Esophagus mucosa (tissue), 1 donor: ENCODE measurements around the gene XG. TPM values are rescaled to one million over a fixed set of nuclear protein-coding genes. Genes with fewer than 3 reads are reported as not detected.
"Not testable (repeated sequence)": the region's sequence is repeated elsewhere in the genome, so short reads cannot be mapped to it uniquely, and the experiment has no call there.

ENCODE experiments used
- ATAC-seq: fragments of 200-7000 bp; cut with Tn5 transposase; one replicate; pipeline ENCODE4 v1.9.1; 2020
- total RNA-seq: library from RNA; stranded (reverse); gene quantifications from one replicate; pipeline ENCODE4 v1.2.4, GENCODE V29; 2023
- donor health status: DM: yes; HTN: yes; CAD: no.

Gene XG
- total RNA-seq, 1 donor from 2014 or later = 14.2 TPM

GRCh38 chrX:2781698-2782097 lies 29.9 kb downstream of the XG start:
- ATAC-seq = no peak

GRCh38 chrX:2782171-2782570 lies 30.3 kb downstream of the XG start:
- ATAC-seq = no peak

DNA sequence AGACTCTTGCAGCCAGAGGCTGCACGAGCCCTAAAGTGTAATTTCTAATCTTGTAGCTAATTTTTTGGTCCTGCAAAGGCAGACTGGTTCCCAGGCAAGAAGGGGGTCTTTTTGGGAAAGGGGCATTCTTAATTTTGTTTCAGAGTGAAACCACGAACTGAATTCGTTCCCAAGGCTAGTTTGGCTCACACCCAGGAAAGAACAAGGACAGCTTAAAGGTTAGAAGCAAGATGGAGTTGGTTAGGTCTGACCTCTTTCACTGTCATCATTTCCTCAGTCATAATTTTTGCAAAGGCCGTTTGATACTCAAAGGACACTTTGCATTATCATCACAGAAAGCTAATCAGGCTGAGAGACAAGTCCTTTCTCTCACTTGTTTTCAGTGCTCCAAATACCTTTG lies 30.9 kb downstream of the XG start:
- ATAC-seq = no peak

- ATAC-seq = no peak
Observed at GRCh38 chrX:2784026-2784425, 32.2 kb downstream of the XG start.

DNA sequence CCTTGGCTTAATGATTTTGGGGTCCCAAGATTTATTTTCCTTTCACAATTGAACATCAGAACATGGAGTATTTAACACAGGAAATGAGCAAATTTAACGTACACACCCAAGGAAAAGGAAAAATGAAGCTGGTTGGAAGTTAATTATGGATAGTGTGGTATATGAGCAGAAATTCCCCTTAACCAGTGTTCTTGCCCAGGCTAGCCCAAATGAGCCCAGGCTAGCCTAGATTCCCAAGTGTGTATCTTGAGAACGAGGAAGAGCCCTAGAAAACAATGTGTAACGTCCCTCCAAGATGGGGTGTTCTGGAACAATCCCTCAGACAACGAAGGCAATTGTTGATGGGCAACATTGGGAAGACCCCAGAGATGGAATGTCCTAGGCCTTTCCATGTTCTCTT lies 33.7 kb downstream of the XG start:
- ATAC-seq = no peak

DNA sequence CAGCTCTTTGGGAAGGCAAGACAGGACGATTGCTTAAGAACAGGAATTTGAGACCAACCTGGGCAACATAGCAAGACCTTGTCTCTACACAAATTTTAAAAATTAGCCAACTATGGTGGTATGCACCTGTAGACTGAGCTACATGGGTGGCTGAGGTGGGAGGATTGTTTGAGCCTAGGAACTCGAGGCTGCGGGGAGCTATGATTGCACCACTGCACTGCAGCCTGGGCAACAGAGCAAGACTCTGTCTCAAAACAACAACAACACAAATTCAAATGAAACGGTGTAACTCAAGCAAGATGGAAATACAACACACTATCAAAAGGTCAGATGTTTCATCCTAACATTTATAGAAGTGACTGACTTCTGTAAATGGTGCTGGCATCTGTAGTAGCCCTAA lies 37.1 kb downstream of the XG start:
- no peak for ATAC-seq

- ATAC-seq = no peak
Observed at GRCh38 chrX:2789569-2789968, 37.7 kb downstream of the XG start.

DNA sequence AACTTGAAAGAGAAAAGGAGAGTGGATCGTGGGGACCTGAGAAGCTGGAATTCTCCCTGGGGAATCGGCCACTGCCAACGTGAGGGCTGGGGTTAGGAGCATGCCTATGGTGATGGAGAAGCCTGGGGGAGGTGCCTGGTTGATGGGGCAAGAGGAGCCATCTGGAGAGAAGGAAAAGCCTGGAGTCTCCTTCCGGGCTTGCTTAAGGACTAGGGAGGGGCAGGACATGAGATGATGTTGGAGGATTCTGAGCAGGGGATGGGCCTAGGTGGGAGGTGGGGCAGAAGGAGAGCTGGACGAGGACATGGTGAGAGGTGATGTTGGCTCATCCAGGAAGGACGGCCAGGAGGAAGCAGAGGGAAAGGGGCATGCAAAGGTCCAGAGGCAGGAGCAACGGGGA lies 41.9 kb downstream of the XG start:
- ATAC-seq = no peak

DNA sequence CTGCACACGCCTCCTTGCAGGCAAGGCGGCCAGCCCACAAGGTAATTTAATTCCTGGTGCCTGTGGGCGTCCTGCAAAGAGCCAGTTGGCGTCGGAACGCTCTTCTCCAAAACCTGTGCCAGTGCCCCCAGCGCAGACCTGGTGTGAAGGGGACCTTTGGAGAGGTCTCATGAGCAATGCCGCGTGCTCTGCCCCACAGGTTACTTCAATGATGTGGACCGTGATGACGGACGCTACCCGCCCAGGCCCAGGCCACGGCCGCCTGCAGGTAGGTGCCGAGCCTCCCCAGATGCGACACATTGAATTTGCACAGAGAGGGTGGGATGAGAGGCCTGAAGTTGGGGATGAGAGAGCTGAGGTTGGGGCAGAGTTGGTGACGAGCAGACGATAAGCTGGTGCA lies 42.5 kb downstream of the XG start:
- no peak for ATAC-seq

DNA sequence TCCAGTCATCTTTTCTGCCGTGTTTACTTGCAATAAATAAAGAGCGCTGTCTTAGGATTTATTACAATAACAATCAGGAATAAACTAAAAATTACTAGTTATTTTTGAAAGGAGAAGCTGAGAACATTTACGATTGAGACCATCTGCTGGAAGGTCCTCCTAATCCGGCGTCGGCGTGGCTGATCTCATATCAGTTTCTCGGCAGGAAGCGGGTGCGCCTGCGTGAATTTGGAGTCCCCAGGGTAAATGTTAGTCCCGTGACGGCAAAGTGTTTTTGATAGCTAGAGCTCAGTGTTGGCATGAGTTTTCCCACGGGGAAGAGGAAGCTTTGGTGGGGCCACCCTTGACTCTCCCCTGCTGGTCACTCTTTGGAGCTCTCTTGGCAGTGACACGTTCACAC lies 45.0 kb downstream of the XG start:
- ATAC-seq = not testable (repeated sequence)

GRCh38 chrX:2799369-2799768 lies 47.5 kb downstream of the XG start:
- no peak for ATAC-seq

DNA sequence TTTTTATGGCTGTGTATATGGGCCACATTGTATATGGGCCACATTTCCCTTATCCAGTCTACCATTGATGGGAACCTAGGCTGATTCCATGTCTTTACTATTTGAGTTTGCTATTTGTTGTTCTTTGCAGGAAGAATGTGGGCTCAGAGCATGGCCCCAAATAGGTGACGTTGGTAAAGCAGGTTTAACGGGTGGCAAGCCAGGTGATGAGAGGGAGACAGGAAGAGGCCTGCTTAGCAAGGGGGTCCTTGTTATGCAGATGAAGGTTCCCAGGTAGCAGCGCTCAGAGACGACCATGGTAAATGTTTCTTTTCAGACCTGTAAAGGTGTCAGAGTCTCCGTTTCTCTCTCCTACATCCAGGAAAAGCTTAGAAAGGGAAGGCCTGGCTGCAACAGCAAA lies 48.1 kb downstream of the XG start:
- not testable (repeated sequence) for ATAC-seq

DNA sequence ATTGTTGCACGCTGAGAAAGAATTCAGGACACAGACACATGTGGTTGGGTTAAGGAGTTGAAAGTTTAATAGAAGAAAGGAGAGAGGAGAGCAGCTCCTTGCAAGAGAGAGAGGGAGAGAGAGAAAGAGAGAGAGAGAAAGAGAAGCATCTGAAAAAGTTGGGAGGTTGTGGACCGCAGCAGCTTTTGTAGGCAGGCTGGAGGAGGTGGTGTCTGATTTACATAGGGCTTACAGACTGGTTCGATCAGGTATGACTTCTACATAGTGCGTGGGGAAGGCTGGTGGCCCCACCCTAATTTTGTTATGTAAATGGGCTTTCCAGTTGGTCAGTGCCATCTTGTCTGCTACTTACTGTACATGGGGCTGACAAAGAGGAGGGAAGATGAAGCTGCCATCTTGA lies 49.4 kb downstream of the XG start:
- no peak for ATAC-seq

GRCh38 chrX:2802376-2803090 lies 50.7 kb downstream of the XG start:
- ATAC-seq = peak; percentile 47

DNA sequence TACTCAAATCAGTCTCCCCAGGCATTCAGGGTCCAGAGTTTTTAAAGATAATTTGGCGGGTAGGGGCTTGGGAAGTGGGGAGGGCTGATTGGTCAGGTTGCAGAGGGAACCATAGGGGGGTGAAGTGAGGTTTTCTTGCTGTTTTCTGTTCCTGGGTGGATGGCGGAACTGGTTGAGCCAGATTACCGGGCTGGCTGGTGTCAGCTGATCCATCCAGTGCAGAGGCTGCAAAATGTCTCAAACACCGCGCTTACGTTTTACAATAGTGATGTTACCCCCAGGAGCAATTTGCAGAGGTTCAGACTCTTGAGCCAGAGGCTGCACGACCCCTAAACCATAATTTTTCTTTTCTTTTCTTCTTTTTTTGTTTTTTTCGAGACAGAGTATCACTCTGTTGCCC lies 51.6 kb downstream of the XG start:
- not testable (repeated sequence) for ATAC-seq

DNA sequence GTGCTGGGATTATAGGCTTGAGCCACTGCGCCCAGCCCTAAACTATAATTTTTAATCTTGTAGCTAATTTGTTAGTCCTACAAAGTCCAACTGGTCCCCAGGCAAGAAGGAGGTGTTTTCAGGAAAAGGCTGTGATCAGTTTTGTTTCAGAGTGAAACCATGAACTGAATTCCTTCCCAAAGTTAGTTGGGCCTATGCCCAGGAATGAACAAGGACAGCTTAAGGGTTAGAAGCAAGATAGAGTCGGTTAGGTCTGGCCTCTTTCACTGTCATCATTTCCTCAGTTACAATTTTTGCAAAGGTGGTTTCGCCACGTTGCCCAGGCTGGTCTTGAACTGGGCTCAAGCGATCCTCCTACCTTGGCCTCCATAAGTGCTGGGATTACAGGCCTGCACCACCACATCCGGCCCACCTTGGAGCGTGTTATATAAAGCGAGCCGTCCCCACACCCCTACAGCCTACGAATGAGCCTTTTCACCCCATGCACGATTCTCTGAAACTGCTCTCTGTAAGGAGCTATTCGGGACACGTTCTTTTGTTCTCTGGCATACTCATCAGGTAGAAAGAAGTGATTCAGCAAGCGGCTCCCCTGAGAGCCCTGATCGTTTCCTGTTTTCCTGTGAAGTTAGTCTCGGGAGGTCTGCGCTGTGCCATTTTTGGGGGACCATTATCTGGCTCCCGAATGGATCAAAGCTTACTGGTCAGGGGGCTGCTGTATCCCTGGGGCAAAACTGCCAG lies 52.4 kb downstream of the XG start:
- ATAC-seq = peak; percentile 84

- peak; percentile 92 for ATAC-seq
Observed at GRCh38 chrX:2804858-2805257, 53.0 kb downstream of the XG start.

DNA sequence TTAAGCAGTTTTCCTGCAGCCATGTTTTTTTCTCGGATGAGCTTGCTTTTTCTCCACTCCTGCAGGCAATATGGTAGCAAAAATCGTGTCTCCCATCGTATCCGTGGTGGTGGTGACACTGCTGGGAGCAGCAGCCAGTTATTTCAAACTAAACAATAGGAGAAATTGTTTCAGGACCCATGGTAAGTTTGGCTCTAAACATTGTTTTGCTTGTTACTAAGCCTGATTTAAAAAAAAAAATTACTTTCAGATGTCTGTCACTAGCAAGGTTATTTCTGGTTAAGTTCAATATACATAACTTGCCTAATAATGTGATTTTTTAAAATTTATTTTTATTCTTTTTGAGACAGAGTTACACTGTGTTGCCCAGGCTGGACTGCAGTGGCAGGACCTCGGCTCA lies 59.4 kb downstream of the XG start:
- no peak for ATAC-seq

DNA sequence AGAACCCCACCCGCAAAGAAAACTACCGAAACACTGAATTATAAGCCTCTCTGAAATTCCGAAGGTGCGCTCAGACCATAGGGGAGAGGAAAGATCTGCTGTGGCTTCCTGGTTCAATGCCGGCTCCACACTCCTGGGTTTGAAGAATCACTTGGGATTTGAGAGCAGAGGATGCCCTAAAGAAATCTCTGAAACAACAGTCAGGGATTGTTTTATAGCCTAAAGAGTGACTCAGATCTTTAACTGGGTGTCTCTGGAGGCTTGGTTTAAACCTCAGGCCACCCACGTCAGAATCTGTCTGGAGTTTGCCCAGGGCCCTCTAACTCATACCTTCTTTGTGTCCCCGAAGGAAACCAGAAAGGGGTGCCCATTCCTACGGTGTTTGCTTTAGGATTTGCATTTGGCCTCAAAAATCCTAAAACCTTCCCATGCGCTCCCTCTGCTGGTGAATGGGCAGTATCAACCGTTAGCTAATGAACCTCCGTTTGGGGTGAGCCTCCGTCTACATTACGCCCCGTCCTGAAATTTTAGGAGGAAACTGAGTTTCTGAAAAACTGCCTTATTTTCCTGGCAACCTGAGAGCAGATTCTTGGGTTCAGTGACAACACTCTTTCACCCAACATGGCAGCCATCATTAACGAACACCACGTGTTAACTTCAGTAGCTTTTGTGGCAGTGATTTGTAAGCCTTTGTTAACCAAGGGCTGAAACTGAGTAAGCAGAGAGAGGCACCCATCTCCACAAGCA lies 60.5 kb downstream of the XG start:
- ATAC-seq = peak; percentile 88

GRCh38 chrX:2817036-2817435 lies 65.2 kb downstream of the XG start:
- ATAC-seq = no peak

DNA sequence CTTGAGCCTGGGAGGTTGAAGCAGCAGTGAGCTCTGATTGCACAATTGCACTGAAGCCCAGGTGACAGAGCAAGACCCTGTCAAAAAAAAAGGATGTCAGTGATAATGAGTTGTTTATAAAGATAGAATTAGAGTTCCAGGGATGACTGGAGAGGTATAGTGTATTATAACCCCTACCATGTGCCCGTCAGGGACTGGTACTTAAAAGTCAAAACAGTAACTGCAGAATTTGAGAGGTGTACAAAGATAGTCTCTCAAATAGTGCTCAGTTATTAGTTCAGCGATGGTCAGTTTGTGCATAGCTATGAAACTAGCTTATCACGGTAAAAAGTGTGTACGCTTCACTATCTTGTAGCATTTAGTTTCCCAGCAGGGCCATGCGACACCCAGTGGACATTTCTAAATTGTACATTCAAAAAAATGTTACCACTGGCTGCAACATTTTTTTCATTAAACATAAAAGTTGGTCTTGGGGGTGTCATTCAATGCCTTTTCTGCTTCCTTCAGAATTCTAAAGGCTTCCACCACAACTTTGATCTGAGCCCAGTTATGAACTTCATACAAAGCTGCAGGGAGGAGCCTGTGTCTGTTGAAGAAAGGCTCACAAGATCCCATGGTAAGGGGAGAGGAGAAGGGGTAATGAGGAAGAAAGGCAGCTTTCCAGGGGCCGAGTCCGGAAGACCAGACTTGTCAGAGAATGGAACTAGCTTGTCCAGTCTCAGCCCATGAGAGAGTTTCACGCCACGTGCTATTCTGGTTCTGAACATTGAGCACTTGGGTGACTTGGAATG lies 67.7 kb downstream of the XG start:
- ATAC-seq = peak; percentile 55

DNA sequence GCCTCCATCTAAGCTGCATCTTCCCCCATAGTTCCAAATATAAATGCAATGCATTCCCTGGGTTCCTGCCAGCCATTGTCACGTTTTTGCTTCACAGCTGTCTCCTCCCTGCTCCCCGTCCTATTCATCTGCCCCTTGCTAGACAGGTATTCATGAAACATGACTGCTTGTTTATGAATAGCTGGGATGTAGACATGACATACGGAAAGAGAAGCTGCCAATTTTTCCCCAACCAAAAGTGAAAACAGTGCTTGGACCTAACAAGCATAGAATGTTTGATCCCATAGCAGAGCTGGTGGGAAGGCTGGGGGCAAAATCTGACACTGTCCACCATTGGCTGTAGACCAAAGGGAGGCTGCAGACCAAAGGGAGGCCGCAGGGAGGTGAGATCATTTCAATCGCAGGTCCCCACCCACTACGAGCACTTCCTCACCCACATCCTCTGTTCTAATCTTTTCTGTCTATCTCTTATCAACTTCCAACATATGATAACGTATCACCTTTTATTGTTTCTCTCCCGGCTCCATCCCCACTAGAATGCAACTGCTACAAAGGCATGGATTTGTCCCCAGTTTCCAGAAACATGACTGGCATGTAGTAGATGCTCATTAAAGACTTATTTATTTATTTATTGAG lies 68.4 kb downstream of the XG start:
- ATAC-seq = peak; percentile 36
